HG02885 (cell line): ENCODE data around the gene SAFB.

ENCODE experiments used
- ATAC-seq: cut with Tn5 transposase; IDR thresholded peaks from one replicate; pipeline ENCODE4 v1.9.1; 2021; ENCODE audit warnings: mild to moderate bottlenecking; ENCODE audit not compliant: unreplicated experiment, poor library complexity

Gene SAFB

DNA sequence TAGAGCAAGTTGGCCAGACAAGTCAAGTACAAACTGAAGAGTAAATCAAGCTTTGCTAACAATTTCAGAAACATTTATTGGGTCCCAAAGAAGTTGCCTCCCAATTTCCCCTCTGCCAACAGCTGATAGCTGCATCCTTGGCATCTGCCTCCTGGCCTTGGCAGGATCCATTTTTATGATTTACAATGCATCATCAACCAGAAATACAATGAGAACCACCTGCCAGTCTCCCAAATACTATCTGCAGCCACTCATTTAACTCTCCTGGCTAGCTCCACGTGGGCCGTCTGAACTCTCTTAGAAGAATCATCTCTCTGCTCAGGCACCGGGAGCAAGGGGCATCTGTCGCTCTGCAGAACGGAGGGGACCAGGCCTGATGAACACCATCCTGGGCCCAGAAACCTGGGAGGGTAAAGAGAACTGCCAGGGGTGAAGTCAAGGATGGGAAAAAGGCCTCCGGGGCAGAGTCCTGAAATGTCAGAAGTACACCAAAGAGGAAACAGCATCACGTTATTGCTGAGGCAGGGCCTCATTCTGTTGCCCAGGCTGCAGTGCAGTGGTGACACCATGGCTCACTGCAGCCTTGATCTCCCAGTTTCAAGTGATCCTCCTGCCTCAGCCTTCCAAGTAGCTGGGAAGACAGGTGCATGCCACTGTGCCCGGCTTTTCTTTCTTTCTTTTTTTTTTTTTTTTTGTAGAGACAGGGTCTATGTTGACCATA is 94.5 kb downstream of the SAFB start:
- no peak for ATAC-seq
